Neural cell (in vitro differentiated cells): ENCODE data around the gene BTBD9. TPM values are rescaled to one million over a fixed set of nuclear protein-coding genes. Genes with fewer than 3 reads are reported as not detected.

Experiments used
- H2AFZ ChIP-seq: fragments of 200-600, 300-800 bp; sonication (generic), shearing (Covaris generic); 2 replicates; pipeline ENCODE4 v1.6.0; 2014; ENCODE audit warnings: low read depth, mild to moderate bottlenecking, antibody characterized with exemption, low read length, moderate library complexity
- H3F3A ChIP-seq: fragments of 200-600 bp; shearing (Covaris generic); 2 replicates; pipeline ENCODE4 v1.6.1; 2016; ENCODE audit warnings: mild to moderate bottlenecking, moderate library complexity, mixed read lengths, antibody characterized with exemption, low read length; ENCODE audit not compliant: insufficient read depth, poor library complexity, severe bottlenecking
- H3K27ac ChIP-seq: fragments of 200-600, 300-800 bp; sonication (generic), shearing (Covaris generic); 2 replicates; pipeline ENCODE4 v1.5.1; 2014; ENCODE audit warnings: mild to moderate bottlenecking, low read length, moderate library complexity
- H3K27me3 ChIP-seq: fragments of 300-800, 200-600 bp; sonication (generic), shearing (Covaris generic); 2 replicates; pipeline ENCODE4 v1.6.0; 2014; ENCODE audit warnings: mild to moderate bottlenecking, low read depth, low read length, moderate library complexity; ENCODE audit not compliant: insufficient read depth
- H3K36me3 ChIP-seq: fragments of 300-800, 200-600 bp; sonication (generic), shearing (Covaris generic); 2 replicates; pipeline ENCODE4 v1.5.1; 2014; ENCODE audit warnings: mild to moderate bottlenecking, antibody characterized with exemption, low read length, moderate library complexity; ENCODE audit not compliant: insufficient read depth
- H3K4me2 ChIP-seq: fragments of 300-800, 200-600 bp; sonication (generic), shearing (Covaris generic); 2 replicates; pipeline ENCODE4 v1.6.0; 2014; ENCODE audit warnings: mild to moderate bottlenecking, low read length
- H3K4me3 ChIP-seq: fragments of 300-800, 200-600 bp; sonication (generic), shearing (Covaris generic); 2 replicates; pipeline ENCODE4 v1.5.1; 2014; ENCODE audit warnings: mild to moderate bottlenecking, low read length, moderate library complexity
- H3K79me2 ChIP-seq: fragments of 200-600 bp; shearing (Covaris generic); replicated peaks from 2 replicates; pipeline ENCODE4 v1.6.0; 2014; ENCODE audit warnings: mild to moderate bottlenecking, low read length, moderate library complexity; ENCODE audit not compliant: insufficient read depth
- H3K9ac ChIP-seq: fragments of 300-800, 200-600 bp; sonication (generic), shearing (Covaris generic); 2 replicates; pipeline ENCODE4 v1.6.1; 2016; ENCODE audit warnings: mild to moderate bottlenecking, low read length, mixed read lengths
- H3K9me2 ChIP-seq: fragments of 200-600 bp; shearing (Covaris generic); 2 replicates; pipeline ENCODE4 v1.6.1; 2016; ENCODE audit warnings: mild to moderate bottlenecking, low read length, mixed read lengths; ENCODE audit not compliant: insufficient read depth
- H3K9me3 ChIP-seq: fragments of 200-600, 300-800 bp; sonication (generic), shearing (Covaris generic); 2 replicates; pipeline ENCODE4 v1.6.1; 2016; ENCODE audit warnings: mild to moderate bottlenecking, mixed run types, low read length, moderate library complexity, mixed read lengths
- H4K20me1 ChIP-seq: fragments of 200-600 bp; shearing (Covaris generic); 2 replicates; pipeline ENCODE4 v1.6.1; 2016; ENCODE audit warnings: mild to moderate bottlenecking, mixed run types; ENCODE audit not compliant: insufficient read depth
- CTCF ChIP-seq: fragments of 450-650 bp; IDR thresholded peaks from 2 replicates; pipeline ENCODE4 v1.5.1; 2014; ENCODE audit warnings: antibody characterized with exemption, mild to moderate bottlenecking, moderate library complexity; ENCODE audit not compliant: poor library complexity, severe bottlenecking
- EP300 ChIP-seq: fragments of 450-650 bp; conservative IDR thresholded peaks from 2 replicates; pipeline ENCODE4 v1.6.1; 2014; ENCODE audit warnings: antibody characterized with exemption, mild to moderate bottlenecking, moderate library complexity; ENCODE audit not compliant: poor library complexity, severe bottlenecking
- EZH2 ChIP-seq: fragments of 200-600, 300-800 bp; shearing (Covaris generic), sonication (generic); IDR thresholded peaks from 2 replicates; pipeline ENCODE4 v1.6.1; 2014; ENCODE audit warnings: antibody characterized with exemption, low read length, borderline replicate concordance, mild to moderate bottlenecking; ENCODE audit not compliant: insufficient read depth, poor library complexity, severe bottlenecking
- MXI1 ChIP-seq: fragments of 450-650 bp; conservative IDR thresholded peaks from 2 replicates; pipeline ENCODE4 v1.6.1; 2014; ENCODE audit warnings: antibody characterized with exemption, mild to moderate bottlenecking; ENCODE audit not compliant: poor library complexity, severe bottlenecking
- POLR2AphosphoS5 ChIP-seq: IDR thresholded peaks from 2 replicates; pipeline ENCODE4 v1.6.1; 2012
- RAD21 ChIP-seq: fragments of 450-650 bp; conservative IDR thresholded peaks from 2 replicates; pipeline ENCODE4 v1.6.1; 2014; ENCODE audit warnings: antibody characterized with exemption, mild to moderate bottlenecking, moderate library complexity
- REST ChIP-seq: IDR thresholded peaks from 2 replicates; pipeline ENCODE4 v1.6.1; 2012; ENCODE audit warnings: borderline replicate concordance
- SMC3 ChIP-seq: fragments of 450-650 bp; conservative IDR thresholded peaks from 2 replicates; pipeline ENCODE4 v1.6.1; 2014; ENCODE audit warnings: antibody characterized with exemption, mild to moderate bottlenecking, moderate library complexity; ENCODE audit not compliant: poor library complexity
- TAF1 ChIP-seq: IDR thresholded peaks from 2 replicates; pipeline ENCODE4 v1.6.1; 2012; ENCODE audit warnings: low read depth
- polyA plus RNA-seq: library from polyadenylated mRNA; depleted of rRNA; stranded (reverse); fragments of >200 nt; gene quantifications from 2 replicates; pipeline ENCODE4 v1.2.3, GENCODE V29; 2014

Gene BTBD9
- polyA plus RNA-seq, 1 donor from 2014 or later: 6.2 TPM

- no peaks in the 10 kb centered on the region for H3K9me3 ChIP-seq
- H3K36me3 ChIP-seq: no peaks in the 10 kb centered on the region
- no peak overlapping the region for H2AFZ ChIP-seq
- no peaks in the 10 kb centered on the region for H3K27me3 ChIP-seq
- H3K27ac ChIP-seq: no peak overlapping the region
- no peaks in the 10 kb centered on the region for H4K20me1 ChIP-seq
- no peak overlapping the region for H3K4me3 ChIP-seq
- no peaks in the 10 kb centered on the region for H3F3A ChIP-seq
- H3K9ac ChIP-seq: no peak overlapping the region
- H3K9me2 ChIP-seq: no peaks in the 10 kb centered on the region
- H3K79me2 ChIP-seq: no peaks in the 10 kb centered on the region
- no peak for TF ChIP-seq MXI1
- no peak for TF ChIP-seq RAD21
- TF ChIP-seq EZH2: no peak
- TF ChIP-seq TAF1: no peak
- no peak for TF ChIP-seq SMC3
- TF ChIP-seq EP300: no peak
- no peak for TF ChIP-seq POLR2AphosphoS5
- no peak for TF ChIP-seq CTCF
- TF ChIP-seq REST: no peak
- H3K4me2 ChIP-seq: no peak overlapping the region
Observed at GRCh38 chr6:38533064-38533463, 106.7 kb downstream of the BTBD9 start.

GRCh38 chr6:38531134-38531533 lies 108.6 kb downstream of the BTBD9 start:
- Histone ChIP-seq H3K9me3 (no peaks in the 10 kb centered on the region), H3K79me2 (no peaks in the 10 kb centered on the region), H3K27me3 (no peaks in the 10 kb centered on the region), H3K36me3 (no peaks in the 10 kb centered on the region), H4K20me1 (no peaks in the 10 kb centered on the region), H2AFZ (no peak overlapping the region), H3K4me2 (no peak overlapping the region), H3K9me2 (no peaks in the 10 kb centered on the region), H3K4me3 (no peak overlapping the region), H3K9ac (no peak overlapping the region), H3K27ac (no peak overlapping the region), H3F3A (no peaks in the 10 kb centered on the region)
- TF ChIP-seq MXI1: no peak
- TF ChIP-seq CTCF: no peak
- TF ChIP-seq SMC3: no peak
- TF ChIP-seq EZH2: no peak
- TF ChIP-seq REST: no peak
- no peak for TF ChIP-seq RAD21
- TF ChIP-seq EP300: no peak
- no peak for TF ChIP-seq TAF1
- TF ChIP-seq POLR2AphosphoS5: no peak
